ENCODE measurements around the gene NXF3. TPM values are rescaled to one million over a fixed set of nuclear protein-coding genes. Genes with fewer than 3 reads are reported as not detected.
"Not testable (repeated sequence)": the region's sequence is repeated elsewhere in the genome, so short reads cannot be mapped to it uniquely, and the experiment has no call there.

The NXF3 gene
- polyA plus RNA-seq, 4 donors = 0.77 to 2.0 TPM; not detected in 2

GRCh38 chrX:103104370-103104769, 11.4 kb upstream of the NXF3 start:
- H3K4me3 ChIP-seq (ENCODE audit: low read depth in 1 of 3, low read length in 3 of 3); DNase-seq; FAIRE-seq; H3K27me3 ChIP-seq (ENCODE audit: control insufficient read depth in 3 of 3, insufficient read depth in 3 of 3, low read length in 3 of 3); H3K4me1 ChIP-seq (ENCODE audit: control insufficient read depth in 3 of 3, insufficient read depth in 2 of 3, low read depth in 1 of 3, low read length in 2 of 3); H3K27ac ChIP-seq (ENCODE audit: low read depth in 1 of 3, low read length in 2 of 3); H3K9me3 ChIP-seq (ENCODE audit: control insufficient read depth in 2 of 2, insufficient read depth in 1 of 2, low read depth in 1 of 2, low read length in 1 of 2); H3K36me3 ChIP-seq (ENCODE audit: control insufficient read depth in 3 of 3, insufficient read depth in 2 of 3, low read depth in 1 of 3, low read length in 3 of 3): not testable (repeated sequence)
- WGBS, 3 donors = 87 to 96% (median 95%) methylated on average over 4 to 26 of the region's 26 CpGs

- FAIRE-seq = not testable (repeated sequence)
- no CpG with 5 or more reads among the region's 2 CpGs for WGBS, 3 donors
These were observed 10.9 kb upstream of the NXF3 start for GRCh38 chrX:103103866-103104265.

GRCh38 chrX:103101299-103102042, 8.5 kb upstream of the NXF3 start:
- no peak overlapping the region for H3K4me3 ChIP-seq (ENCODE audit: low read depth in 1 of 3, low read length in 3 of 3)
- no peaks in the 10 kb centered on the region for H3K27me3 ChIP-seq (ENCODE audit: control insufficient read depth in 3 of 3, insufficient read depth in 3 of 3, low read length in 3 of 3)
- H3K9me3 ChIP-seq (ENCODE audit: control insufficient read depth in 2 of 2, insufficient read depth in 1 of 2, low read depth in 1 of 2, low read length in 1 of 2) = no peaks in the 10 kb centered on the region
- no peaks in the 10 kb centered on the region for H3K36me3 ChIP-seq (ENCODE audit: control insufficient read depth in 3 of 3, insufficient read depth in 2 of 3, low read depth in 1 of 3, low read length in 3 of 3)
- 12 to 27% (median 25%) methylated on average over 3 of the region's 3 CpGs for WGBS, 3 donors
- no peaks in the 10 kb centered on the region for H3K4me1 ChIP-seq (ENCODE audit: control insufficient read depth in 3 of 3, insufficient read depth in 2 of 3, low read depth in 1 of 3, low read length in 2 of 3)
- no peak for FAIRE-seq
- peak; percentile 6 to 43 for DNase-seq
- H3K27ac ChIP-seq (ENCODE audit: low read depth in 1 of 3, low read length in 2 of 3) = no peak overlapping the region

More at GRCh38 chrX:103103866-103104265, 10.9 kb upstream of the NXF3 start:
- not testable (repeated sequence) for H3K27me3 ChIP-seq (ENCODE audit: control insufficient read depth in 3 of 3, insufficient read depth in 3 of 3, low read length in 3 of 3); H3K36me3 ChIP-seq (ENCODE audit: control insufficient read depth in 3 of 3, insufficient read depth in 2 of 3, low read depth in 1 of 3, low read length in 3 of 3); DNase-seq; H3K27ac ChIP-seq (ENCODE audit: low read depth in 1 of 3, low read length in 2 of 3); H3K4me3 ChIP-seq (ENCODE audit: low read depth in 1 of 3, low read length in 3 of 3); H3K4me1 ChIP-seq (ENCODE audit: control insufficient read depth in 3 of 3, insufficient read depth in 2 of 3, low read depth in 1 of 3, low read length in 2 of 3); H3K9me3 ChIP-seq (ENCODE audit: control insufficient read depth in 2 of 2, insufficient read depth in 1 of 2, low read depth in 1 of 2, low read length in 1 of 2)

GRCh38 chrX:103100484-103100883, 7.5 kb upstream of the NXF3 start:
- Histone ChIP-seq H3K9me3 (ENCODE audit: control insufficient read depth in 2 of 2, insufficient read depth in 1 of 2, low read depth in 1 of 2, low read length in 1 of 2) (no peaks in the 10 kb centered on the region), H3K4me3 (ENCODE audit: low read depth in 1 of 3, low read length in 3 of 3) (no peak overlapping the region), H3K36me3 (ENCODE audit: control insufficient read depth in 3 of 3, insufficient read depth in 2 of 3, low read depth in 1 of 3, low read length in 3 of 3) (no peaks in the 10 kb centered on the region), H3K27me3 (ENCODE audit: control insufficient read depth in 3 of 3, insufficient read depth in 3 of 3, low read length in 3 of 3) (no peaks in the 10 kb centered on the region), H3K4me1 (ENCODE audit: control insufficient read depth in 3 of 3, insufficient read depth in 2 of 3, low read depth in 1 of 3, low read length in 2 of 3) (no peaks in the 10 kb centered on the region), H3K27ac (ENCODE audit: low read depth in 1 of 3, low read length in 2 of 3) (no peak overlapping the region)
- FAIRE-seq (no peak), DNase-seq (no peak)
- WGBS, 3 donors = 85 to 93% (median 87%) methylated on average over 4 of the region's 4 CpGs

GRCh38 chrX:103099691-103100090, 6.7 kb upstream of the NXF3 start:
- no peaks in the 10 kb centered on the region for H3K27me3 ChIP-seq (ENCODE audit: control insufficient read depth in 3 of 3, insufficient read depth in 3 of 3, low read length in 3 of 3)
- H3K4me3 ChIP-seq (ENCODE audit: low read depth in 1 of 3, low read length in 3 of 3) = no peak overlapping the region
- H3K27ac ChIP-seq (ENCODE audit: low read depth in 1 of 3, low read length in 2 of 3) = no peak overlapping the region
- no peak for DNase-seq
- no peaks in the 10 kb centered on the region for H3K9me3 ChIP-seq (ENCODE audit: control insufficient read depth in 2 of 2, insufficient read depth in 1 of 2, low read depth in 1 of 2, low read length in 1 of 2)
- FAIRE-seq = no peak
- WGBS, 3 donors = 74 to 86% (median 78%) methylated on average over 4 of the region's 4 CpGs
- H3K36me3 ChIP-seq (ENCODE audit: control insufficient read depth in 3 of 3, insufficient read depth in 2 of 3, low read depth in 1 of 3, low read length in 3 of 3) = no peaks in the 10 kb centered on the region
- no peaks in the 10 kb centered on the region for H3K4me1 ChIP-seq (ENCODE audit: control insufficient read depth in 3 of 3, insufficient read depth in 2 of 3, low read depth in 1 of 3, low read length in 2 of 3)

GRCh38 chrX:103098488-103098887, 5.5 kb upstream of the NXF3 start:
- H3K4me1 ChIP-seq (ENCODE audit: control insufficient read depth in 3 of 3, insufficient read depth in 2 of 3, low read depth in 1 of 3, low read length in 2 of 3) = no peaks in the 10 kb centered on the region
- no peak for FAIRE-seq
- H3K27ac ChIP-seq (ENCODE audit: low read depth in 1 of 3, low read length in 2 of 3) = no peak overlapping the region
- no peaks in the 10 kb centered on the region for H3K9me3 ChIP-seq (ENCODE audit: control insufficient read depth in 2 of 2, insufficient read depth in 1 of 2, low read depth in 1 of 2, low read length in 1 of 2)
- no peaks in the 10 kb centered on the region for H3K36me3 ChIP-seq (ENCODE audit: control insufficient read depth in 3 of 3, insufficient read depth in 2 of 3, low read depth in 1 of 3, low read length in 3 of 3)
- no peaks in the 10 kb centered on the region for H3K27me3 ChIP-seq (ENCODE audit: control insufficient read depth in 3 of 3, insufficient read depth in 3 of 3, low read length in 3 of 3)
- no peak overlapping the region for H3K4me3 ChIP-seq (ENCODE audit: low read depth in 1 of 3, low read length in 3 of 3)
- WGBS, 3 donors = 71 to 96% (median 75%) methylated on average over 2 of the region's 2 CpGs
- DNase-seq = no peak

GRCh38 chrX:103081051-103081450, 11.9 kb downstream of the NXF3 start:
- no peak for DNase-seq
- Histone ChIP-seq H3K36me3 (ENCODE audit: control insufficient read depth in 3 of 3, insufficient read depth in 2 of 3, low read depth in 1 of 3, low read length in 3 of 3) (no peaks in the 10 kb centered on the region), H3K27ac (ENCODE audit: low read depth in 1 of 3, low read length in 2 of 3) (no peak overlapping the region), H3K4me3 (ENCODE audit: low read depth in 1 of 3, low read length in 3 of 3) (no peak overlapping the region), H3K27me3 (ENCODE audit: control insufficient read depth in 3 of 3, insufficient read depth in 3 of 3, low read length in 3 of 3) (no peaks in the 10 kb centered on the region), H3K4me1 (ENCODE audit: control insufficient read depth in 3 of 3, insufficient read depth in 2 of 3, low read depth in 1 of 3, low read length in 2 of 3) (no peaks in the 10 kb centered on the region), H3K9me3 (ENCODE audit: control insufficient read depth in 2 of 2, insufficient read depth in 1 of 2, low read depth in 1 of 2, low read length in 1 of 2) (no peaks in the 10 kb centered on the region)
- FAIRE-seq = no peak
- WGBS, 3 donors = 39 to 83% (median 80%) methylated on average over 6 of the region's 6 CpGs

GRCh38 chrX:103073467-103073866, 19.5 kb downstream of the NXF3 start:
- 38 to 59% (median 53%) methylated on average over 5 of the region's 5 CpGs for WGBS, 3 donors
- Histone ChIP-seq H3K9me3 (ENCODE audit: control insufficient read depth in 2 of 2, insufficient read depth in 1 of 2, low read depth in 1 of 2, low read length in 1 of 2) (no peaks in the 10 kb centered on the region), H3K27me3 (ENCODE audit: control insufficient read depth in 3 of 3, insufficient read depth in 3 of 3, low read length in 3 of 3) (peaks cover 0 to 3% (median 0%) of the 10 kb centered on the region in 3 donors)

GRCh38 chrX:103066606-103067005, 26.3 kb downstream of the NXF3 start:
- Histone ChIP-seq H3K9me3 (ENCODE audit: control insufficient read depth in 2 of 2, insufficient read depth in 1 of 2, low read depth in 1 of 2, low read length in 1 of 2) (no peaks in the 10 kb centered on the region), H3K4me1 (ENCODE audit: control insufficient read depth in 3 of 3, insufficient read depth in 2 of 3, low read depth in 1 of 3, low read length in 2 of 3) (no peaks in the 10 kb centered on the region), H3K27me3 (ENCODE audit: control insufficient read depth in 3 of 3, insufficient read depth in 3 of 3, low read length in 3 of 3) (no peaks in the 10 kb centered on the region), H3K4me3 (ENCODE audit: low read depth in 1 of 3, low read length in 3 of 3) (no peak overlapping the region), H3K27ac (ENCODE audit: low read depth in 1 of 3, low read length in 2 of 3) (no peak overlapping the region), H3K36me3 (ENCODE audit: control insufficient read depth in 3 of 3, insufficient read depth in 2 of 3, low read depth in 1 of 3, low read length in 3 of 3) (no peaks in the 10 kb centered on the region)
- DNase-seq (no peak), FAIRE-seq (no peak)
- WGBS, 3 donors = 65 to 70% (median 70%) methylated on average over 1 of the region's 1 CpG

More at GRCh38 chrX:103073467-103073866, 19.5 kb downstream of the NXF3 start:
- FAIRE-seq = no peak
- Histone ChIP-seq H3K4me3 (ENCODE audit: low read depth in 1 of 3, low read length in 3 of 3) (no peak overlapping the region), H3K4me1 (ENCODE audit: control insufficient read depth in 3 of 3, insufficient read depth in 2 of 3, low read depth in 1 of 3, low read length in 2 of 3) (no peaks in the 10 kb centered on the region), H3K36me3 (ENCODE audit: control insufficient read depth in 3 of 3, insufficient read depth in 2 of 3, low read depth in 1 of 3, low read length in 3 of 3) (no peaks in the 10 kb centered on the region), H3K27ac (ENCODE audit: low read depth in 1 of 3, low read length in 2 of 3) (no peak overlapping the region)
- no peak for DNase-seq
